HepG2 (cell line): Measurements from ENCODE around the gene FAM83D. TPM values are rescaled to one million over a fixed set of nuclear protein-coding genes. Genes with fewer than 3 reads are reported as not detected.

Experiments used
- ATAC-seq: fragments of 200-7000 bp; cut with Tn5 transposase; 3 replicates; pipeline ENCODE4 v1.9.1; 2020; ENCODE audit warnings: mild to moderate bottlenecking, moderate library complexity
- BruUV-seq: library from RNA; stranded (reverse); fragments of 400-500 nt; replicated peaks from 2 replicates; lab custom pipeline; 2021; lab: Mats Ljungman, UMichigan
- CTCF ChIA-PET: fragments of 300-600 bp; formaldehyde crosslinking; extraction: SDS; loops from one replicate; lab custom pipeline; 2021; ENCODE audit warnings: low total read pairs, inconsistent platforms, low intra/inter-chr PET ratio; lab: Yijun Ruan, JAX
- POLR2A ChIA-PET: fragments of 350-600 bp; sonication (Branson Sonifier 250); formaldehyde crosslinking; loops from one replicate; lab custom pipeline; 2020; ENCODE audit warnings: antibody characterized with exemption, inconsistent platforms; lab: Yijun Ruan, JAX
- DNase-seq: peaks from one replicate; pipeline ENCODE4 v3.0.0-alpha.2; 2015; ENCODE audit warnings: low spot score
- FAIRE-seq: peaks from 3 replicates; lab custom pipeline; 2011; peaks lifted over from hg19 to GRCh38; lab: Jason Lieb, UNC
- H2AFZ ChIP-seq: one replicate; pipeline ENCODE4 v1.6.1; 2011; ENCODE audit warnings: low read length, inconsistent platforms
- H3K27ac ChIP-seq: fragments of 300-600 bp; 3 replicates; pipeline ENCODE4 v1.8.0; 2011; ENCODE audit warnings: mixed run types, mild to moderate bottlenecking, mixed read lengths, low read length, inconsistent platforms; ENCODE audit not compliant: insufficient read depth; ENCODE audit errors: extremely low read length
- H3K27me3 ChIP-seq, 2 experiments: fragments of 200-600 bp in 1 of 2; 2 replicates in 1 of 2; 3 replicates in 1 of 2; pipeline versions ENCODE4 v1.6.0 to v1.8.0; 2011; ENCODE audit warnings: low read length in 2 of 2, mild to moderate bottlenecking in 2 of 2, moderate library complexity in 2 of 2, inconsistent platforms in 1 of 2; ENCODE audit not compliant: insufficient read depth in 2 of 2, control insufficient read depth in 1 of 2
- H3K36me3 ChIP-seq, 2 experiments: fragments of 200-600 bp in 1 of 2; replicated peaks in 1 of 2; 2 replicates in 1 of 2; 3 replicates in 1 of 2; pipeline versions ENCODE4 v1.5.1 to v1.8.0; 2011; ENCODE audit warnings: low read length in 2 of 2, inconsistent platforms in 1 of 2; ENCODE audit not compliant: insufficient read depth in 2 of 2, control insufficient read depth in 1 of 2
- H3K4me1 ChIP-seq: 2 replicates; pipeline ENCODE4 v1.5.1; 2012; ENCODE audit warnings: low read length, inconsistent platforms; ENCODE audit not compliant: insufficient read depth
- H3K4me2 ChIP-seq: 2 replicates; pipeline ENCODE4 v1.6.0; 2011; ENCODE audit warnings: low read depth, low read length, inconsistent platforms
- H3K4me3 ChIP-seq, 3 experiments: fragments of 200-600 bp in 1 of 3; sonication (generic), shearing (Covaris generic) in 1 of 3; replicated peaks in 1 of 3; 2 replicates each; pipeline ENCODE4 v1.5.1; 2011 to 2016; ENCODE audit warnings: low read length in 3 of 3, inconsistent platforms in 2 of 3, low read depth in 2 of 3, mild to moderate bottlenecking in 2 of 3, control low read depth in 1 of 3, mixed read lengths in 1 of 3; ENCODE audit not compliant: insufficient read depth in 1 of 3
- H3K79me2 ChIP-seq: one replicate; pipeline ENCODE4 v1.6.1; 2011; ENCODE audit warnings: low read length, inconsistent platforms; ENCODE audit not compliant: insufficient read depth
- H3K9ac ChIP-seq: 2 replicates; pipeline ENCODE4 v1.6.0; 2011; ENCODE audit warnings: mild to moderate bottlenecking, low read depth, low read length, inconsistent platforms; ENCODE audit not compliant: insufficient read depth
- H3K9me3 ChIP-seq: 2 replicates; pipeline ENCODE4 v1.5.1; 2012; ENCODE audit warnings: mild to moderate bottlenecking, low read length
- H4K20me1 ChIP-seq: 2 replicates; pipeline ENCODE4 v1.6.0; 2011; ENCODE audit warnings: inconsistent platforms, mild to moderate bottlenecking, low read length, moderate library complexity; ENCODE audit not compliant: insufficient read depth
- CHD4 ChIP-seq: fragments of 200-600 bp; sonication (generic); IDR thresholded peaks from 2 replicates; pipeline ENCODE4 v1.7.0; 2017; ENCODE audit warnings: mild to moderate bottlenecking, low read length, borderline replicate concordance
- CSRNP2 ChIP-seq: sonication (generic); formaldehyde crosslinking; conservative IDR thresholded peaks from 2 replicates; pipeline ENCODE4 v1.8.0; 2022; ENCODE audit warnings: low read depth, missing genetic modification reagents
- ETV5 ChIP-seq: IDR thresholded peaks from 2 replicates; pipeline ENCODE4 v1.6.1; 2018; ENCODE audit warnings: missing biosample characterization, missing genetic modification reagents, inconsistent platforms, borderline replicate concordance
- KDM1A ChIP-seq: IDR thresholded peaks from 2 replicates; pipeline ENCODE4 v1.6.1; 2016; ENCODE audit warnings: missing compliant biosample characterization
- MYNN ChIP-seq: sonication (generic); formaldehyde crosslinking; IDR thresholded peaks from 2 replicates; pipeline ENCODE4 v1.4.0; 2020; ENCODE audit warnings: mild to moderate bottlenecking, low read depth, missing genetic modification reagents
- U2AF1 ChIP-seq: fragments of 200-400 bp; formaldehyde crosslinking; optimal IDR thresholded peaks from 2 replicates; pipeline ENCODE3; 2017; ENCODE audit warnings: mild to moderate bottlenecking, low read depth, low read length
- ZFP36 ChIP-seq: fragments of 150-350 bp; IDR thresholded peaks from 2 replicates; pipeline ENCODE4 v1.6.1; 2018; ENCODE audit warnings: borderline replicate concordance, low read length, low read depth; ENCODE audit not compliant: partially characterized antibody
- ZNF180 ChIP-seq: sonication (generic); formaldehyde crosslinking; IDR thresholded peaks from 2 replicates; pipeline ENCODE4 v1.4.0; 2020; ENCODE audit warnings: low read depth, missing genetic modification reagents, borderline replicate concordance
- ZNF383 ChIP-seq: sonication (generic); formaldehyde crosslinking; IDR thresholded peaks from 2 replicates; pipeline ENCODE4 v1.4.0; 2020; ENCODE audit warnings: missing genetic modification reagents, mild to moderate bottlenecking, borderline replicate concordance
- ZNF441 ChIP-seq: sonication (generic); formaldehyde crosslinking; IDR thresholded peaks from 2 replicates; pipeline ENCODE4 v1.7.0; 2021; ENCODE audit warnings: missing genetic modification reagents, borderline replicate concordance
- ZNF451 ChIP-seq: sonication (generic); formaldehyde crosslinking; IDR thresholded peaks from 2 replicates; pipeline ENCODE4 v1.5.0; 2020; ENCODE audit warnings: mild to moderate bottlenecking, missing genetic modification reagents
- ZNF629 ChIP-seq: sonication (generic); formaldehyde crosslinking; conservative IDR thresholded peaks from 2 replicates; pipeline ENCODE4 v1.5.0; 2020; ENCODE audit warnings: missing genetic modification reagents
- ZNF792 ChIP-seq: IDR thresholded peaks from 2 replicates; pipeline ENCODE4 v1.6.1; 2016
- in situ Hi-C: cut with HindIII; loops from 2 replicates; pipeline ENCODE4 v1.10.0; 2017; ENCODE audit warnings: low pct_unique_long_range_greater_than_20kb; ENCODE audit not compliant: extremely low pct_ligation_motif_present
- intact Hi-C: fragments of 100-400 bp; cut with micrococcal nuclease; formaldehyde crosslinking; loops from one replicate; pipeline ENCODE4 v1.10.0; 2022; ENCODE audit not compliant: unreplicated experiment
- polyA plus RNA-seq, 8 experiments: library from polyadenylated mRNA; depleted of rRNA in 3 of 8; stranded (reverse) in 7 of 8; unstranded in 1 of 8; fragments of >200 nt; fragmentation: Illumina TruSeq in 4 of 8; extraction: Trizol in 4 of 8; gene quantifications; 2 replicates each; pipeline versions ENCODE4 v1.2.1 to v1.2.3, GENCODE V29; 2011 to 2016; ENCODE audit warnings: low read depth in 4 of 8, missing spikeins in 1 of 8, mixed read lengths in 1 of 8; ENCODE audit not compliant: insufficient read depth in 1 of 8
- total RNA-seq, 5 experiments: library from RNA; depleted of rRNA; stranded (reverse); fragments of >200 nt; fragmentation: Illumina TruSeq; extraction: Trizol; gene quantifications; 2 replicates each; pipeline ENCODE4 v1.2.3, GENCODE V29; 2016; ENCODE audit warnings: low read depth in 1 of 5

Gene FAM83D
- total and polyA plus RNA-seq, 2 of the 13 experiments (the other 11 are each of a cell fraction or from before 2014, with no cell fraction given) = 51.4 to 64.0 TPM

GRCh38 chr20:38963745-38964144 lies 37.5 kb downstream of the FAM83D start:
- ChIA-PET CTCF (no interaction called here), POLR2A (interaction anchor here (1.4 to 1.9 kb wide), 2 partner anchors 8 to 38 kb away, joined by 4 to 6 read pairs; partner anchors contain the start of gene FAM83D)
- Histone ChIP-seq H3K36me3 (peaks cover 1 to 11% of the 10 kb centered on the region in 2 experiments; a peak in 3 of 5 replicates), H3K79me2 (peaks cover 51% of the 10 kb centered on the region), H3K4me1 (peaks cover 35% of the 10 kb centered on the region), H2AFZ (no peak overlapping the region), H3K4me3 (peak overlapping the region in 1 of 3 experiments; percentile 86; a peak in 2 of 6 replicates), H3K9me3 (no peaks in the 10 kb centered on the region), H3K27me3 (no peaks in the 10 kb centered on the region; a peak in 1 of 5 replicates), H3K4me2 (peak overlapping the region; percentile 72), H4K20me1 (no peaks in the 10 kb centered on the region), H3K27ac (no peak overlapping the region), H3K9ac (no peak overlapping the region)
- in situ Hi-C loops (no loop called here), intact Hi-C loops (loop anchor here (5.0 to 10.0 kb wide), 2 partner anchors 49 to 81 kb away; no protein-coding TSS in a partner anchor)
- ATAC-seq (no peak), FAIRE-seq (no peak), DNase-seq (no peak)
- BruUV-seq = no TSS peak
- TF ChIP-seq ZNF629 (CRISPR knock-in tag) = peak; percentile 91
- TF ChIP-seq ZFP36 = no peak
- TF ChIP-seq KDM1A (CRISPR knock-in tag) = 0 out of 2 replicates have a peak, but pooled peaks have one; percentile 66
- TF ChIP-seq CHD4 = peak; percentile 78; the same call in 1 of the 2 replicates
- TF ChIP-seq MYNN (CRISPR knock-in tag) = no peak

DNA sequence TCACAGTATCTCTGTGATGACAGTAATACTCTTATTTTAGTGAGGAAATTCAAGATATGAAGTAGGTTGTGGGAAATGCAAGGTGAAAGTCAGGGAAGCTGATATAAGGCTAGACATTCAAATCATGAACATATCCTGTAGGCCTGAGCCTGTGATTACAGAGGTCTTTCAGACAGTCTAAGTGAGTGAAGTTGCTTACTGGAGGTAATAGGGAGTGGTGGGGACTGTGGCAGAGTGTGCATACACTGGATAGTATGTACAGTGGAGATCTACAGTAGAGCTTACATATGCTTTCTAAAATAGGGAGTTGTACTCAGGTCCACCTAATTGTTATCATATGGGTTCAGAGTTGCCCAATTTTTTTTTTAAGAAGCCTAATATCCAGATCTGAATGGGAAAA lies 39.0 kb downstream of the FAM83D start:
- TF ChIP-seq ZNF441 (CRISPR knock-in tag) = no peak
- no peak for TF ChIP-seq U2AF1
- no peak for TF ChIP-seq ZNF451
- TF ChIP-seq ETV5 (CRISPR knock-in tag) = no peak
- TF ChIP-seq CSRNP2 (CRISPR knock-in tag) = no peak
- TF ChIP-seq ZNF180 (CRISPR knock-in tag) = peak; percentile 97; the same call in 1 of the 2 replicates
- no peak for TF ChIP-seq ZNF383 (CRISPR knock-in tag)
- no peak for TF ChIP-seq ZNF792 (CRISPR knock-in tag)
- no peak for DNase-seq
- H4K20me1 ChIP-seq = no peaks in the 10 kb centered on the region
- H2AFZ ChIP-seq = no peak overlapping the region
- H3K27me3 ChIP-seq = no peaks in the 10 kb centered on the region; a peak in 1 of 5 replicates
- no peak overlapping the region for H3K9ac ChIP-seq
- intact Hi-C loops = loop anchor here (10.0 kb wide), 1 partner anchor 80 kb away; no protein-coding TSS in a partner anchor
- FAIRE-seq = no peak
- H3K4me1 ChIP-seq = peaks cover 49% of the 10 kb centered on the region
- BruUV-seq = no TSS peak
- peaks cover 9 to 26% of the 10 kb centered on the region in 2 experiments for H3K36me3 ChIP-seq
- H3K4me3 ChIP-seq = no peak overlapping the region
- peaks cover 51% of the 10 kb centered on the region for H3K79me2 ChIP-seq
- ChIA-PET POLR2A (no interaction called here), CTCF (no interaction called here)
- no peak overlapping the region for H3K4me2 ChIP-seq
- H3K27ac ChIP-seq = no peak overlapping the region
- in situ Hi-C loops = no loop called here
- ATAC-seq = no peak
- no peaks in the 10 kb centered on the region for H3K9me3 ChIP-seq
